Measurements from ENCODE around the gene MOV10L1.
A peak's percentile ranks its signal among the peaks of the same experiment; 100 is the strongest.

Gene MOV10L1

GRCh38 chr22:50208430-50208938, 118.7 kb downstream of the MOV10L1 start:
- DNase-seq, result no peak

DNA sequence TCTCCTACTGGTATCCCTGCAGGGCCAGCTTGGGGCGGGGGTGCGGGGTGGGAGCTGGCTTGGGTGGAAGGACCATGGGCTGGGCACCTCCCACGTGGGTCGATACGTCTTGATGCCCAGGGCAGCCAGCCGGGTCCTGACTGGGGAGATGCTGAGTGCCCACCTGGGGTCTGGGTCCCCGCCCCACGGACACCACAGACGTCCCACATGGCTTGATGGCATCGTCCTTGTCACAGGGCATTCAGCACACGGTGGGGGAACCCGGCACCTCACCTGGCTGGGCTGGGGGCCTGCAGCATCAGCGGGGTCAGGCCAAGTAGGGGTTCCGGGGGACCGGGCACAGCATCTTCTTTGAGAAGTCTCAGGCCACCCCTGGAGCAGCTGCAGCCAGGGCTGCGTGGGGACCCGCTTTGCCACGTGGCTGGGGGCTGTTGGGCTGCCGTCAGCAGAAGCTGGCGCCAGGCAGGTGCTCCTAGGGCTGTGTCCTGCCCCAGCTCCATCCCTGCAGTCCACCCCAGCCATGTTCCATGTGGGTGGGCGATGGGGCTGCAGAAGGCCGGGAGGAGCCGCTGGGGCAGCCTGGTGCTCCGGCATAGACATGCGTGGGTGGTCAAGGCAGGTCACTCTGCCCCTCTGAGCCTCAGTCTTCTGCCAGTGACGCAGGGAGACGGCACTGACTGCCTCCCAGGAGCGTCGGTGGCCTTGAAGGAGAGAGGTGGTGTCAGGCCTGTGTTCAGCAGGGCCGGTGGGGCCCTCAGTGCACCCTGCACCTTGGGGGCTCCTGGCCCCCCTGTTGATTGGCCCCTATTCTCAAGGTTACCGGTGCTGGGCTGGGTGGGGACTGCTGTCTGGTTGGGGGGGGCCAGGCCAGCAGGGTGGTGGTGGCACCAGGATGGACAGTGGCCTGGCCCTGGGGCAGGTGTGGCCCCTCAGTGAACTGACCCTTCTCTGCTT, 119.4 kb downstream of the MOV10L1 start:
- DNase-seq, result no peak

DNA sequence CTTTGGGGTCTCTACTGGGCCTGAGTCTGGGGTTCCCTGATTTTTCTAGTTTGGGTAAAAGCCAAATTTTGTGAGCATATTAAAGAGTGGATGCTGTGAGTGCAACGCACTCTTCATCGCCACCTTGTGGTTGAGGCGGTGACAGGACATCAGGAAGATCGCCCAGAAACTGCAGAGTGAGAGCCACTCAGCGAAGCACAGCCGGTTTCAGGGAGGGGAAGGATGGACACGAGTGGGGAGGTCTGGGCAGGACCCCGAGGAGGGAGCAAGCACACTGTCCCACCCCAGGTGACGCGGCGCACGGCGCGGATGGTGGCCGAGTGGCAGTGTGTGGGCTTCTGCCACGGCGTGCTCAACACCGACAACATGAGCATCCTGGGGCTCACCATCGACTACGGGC, 120.1 kb downstream of the MOV10L1 start:
- DNase-seq, result peak in 3 of 4 experiments; percentile 38 to 60 (median 41)

DNA sequence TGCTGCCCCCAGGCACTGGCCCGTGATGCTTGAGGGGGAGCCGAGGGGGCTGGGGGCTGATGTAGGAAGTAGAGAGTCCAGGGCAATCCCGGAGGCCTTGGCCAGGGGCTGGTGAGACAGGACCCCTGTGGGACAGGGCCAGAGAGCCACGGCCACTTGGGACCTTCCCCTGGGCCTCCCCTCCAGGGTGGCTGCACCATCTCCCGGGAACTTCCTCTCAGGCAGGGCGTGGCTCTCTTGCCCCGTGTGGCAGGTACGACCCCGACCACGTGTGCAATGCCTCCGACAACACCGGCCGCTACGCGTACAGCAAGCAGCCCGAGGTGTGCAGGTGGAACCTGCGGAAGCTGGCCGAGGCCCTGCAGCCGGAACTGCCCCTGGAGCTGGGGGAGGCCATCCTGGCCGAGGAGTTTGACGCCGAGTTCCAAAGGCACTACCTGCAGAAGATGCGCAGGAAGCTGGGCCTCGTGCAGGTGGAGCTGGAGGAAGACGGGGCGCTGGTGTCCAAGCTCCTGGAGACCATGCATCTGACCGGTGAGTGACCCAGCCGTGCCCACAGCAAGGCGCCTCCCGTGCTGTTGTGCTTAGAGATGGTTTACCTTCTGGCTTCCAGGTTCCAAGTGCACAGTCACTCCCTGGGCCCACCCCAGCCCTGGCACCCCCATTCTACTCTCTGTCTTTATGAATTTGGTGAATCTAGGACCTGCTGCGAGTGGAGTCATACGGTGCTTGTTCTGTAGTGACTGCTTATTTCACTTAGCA, 120.8 kb downstream of the MOV10L1 start:
- DNase-seq, result no peak

GRCh38 chr22:50211147-50211546, 121.3 kb downstream of the MOV10L1 start:
- no peak for DNase-seq

All from activated naive CD4-positive, alpha-beta T cell (primary cell).